ENCODE results near the gene ARHGAP10.
"Not testable (repeated sequence)": the region's sequence is repeated elsewhere in the genome, so short reads cannot be mapped to it uniquely, and the experiment has no call there.

ARHGAP10 gene

DNA sequence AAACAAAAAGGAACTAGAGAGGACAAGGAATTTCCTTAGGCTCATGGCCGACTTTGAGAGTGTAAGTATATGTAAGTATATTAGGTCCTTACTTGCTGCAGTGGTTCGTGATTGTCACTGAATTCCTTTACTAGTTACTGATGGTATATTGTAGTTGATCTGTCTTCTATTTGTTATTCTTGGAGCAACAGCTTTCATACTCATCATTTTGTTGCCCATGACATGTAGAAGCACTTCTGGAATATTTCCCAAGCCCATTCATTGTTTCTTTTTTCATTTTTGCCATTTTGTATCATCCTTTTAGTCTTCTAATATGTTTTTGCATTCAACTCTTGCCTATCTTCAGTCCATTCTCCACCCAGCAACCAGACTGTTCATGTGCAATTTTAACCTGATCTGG lies 170.0 kb downstream of the ARHGAP10 start:
- Mint-ChIP-seq H3K27ac (no peak overlapping the region), H3K4me1 (ENCODE audit: low read depth) (no peaks in the 10 kb centered on the region), H3K36me3 (ENCODE audit: low read depth) (peaks cover 5% of the 10 kb centered on the region), H3K4me3 (no peak overlapping the region), H3K9me3 (peaks cover 15% of the 10 kb centered on the region), H3K27me3 (ENCODE audit: low read depth) (no peaks in the 10 kb centered on the region)

DNA sequence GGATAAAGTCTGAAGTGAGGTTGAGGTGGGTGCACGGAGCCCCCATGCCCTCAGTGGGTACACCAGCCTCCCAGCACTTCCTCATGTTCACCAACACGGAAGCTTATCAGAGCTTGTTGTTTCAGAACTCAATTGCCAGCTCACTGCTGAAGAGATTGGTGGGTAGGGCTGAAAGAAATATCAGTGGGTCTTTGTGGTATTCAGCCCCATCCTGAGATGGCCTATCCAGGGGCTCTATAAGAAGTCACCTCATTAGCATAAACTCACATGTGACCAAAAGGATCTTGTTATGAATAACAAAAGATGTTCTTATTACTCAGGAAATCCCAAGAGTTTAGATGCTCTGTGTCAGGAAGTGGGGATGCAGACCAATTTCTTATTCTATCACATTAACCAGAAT lies 177.3 kb downstream of the ARHGAP10 start:
- H3K36me3 Mint-ChIP-seq (ENCODE audit: low read depth), result peaks cover 2% of the 10 kb centered on the region
- peaks cover 4% of the 10 kb centered on the region for H3K9me3 Mint-ChIP-seq
- H3K4me1 Mint-ChIP-seq (ENCODE audit: low read depth), result no peaks in the 10 kb centered on the region
- no peak overlapping the region for H3K4me3 Mint-ChIP-seq
- H3K27ac Mint-ChIP-seq, result no peak overlapping the region
- no peaks in the 10 kb centered on the region for H3K27me3 Mint-ChIP-seq (ENCODE audit: low read depth)

DNA sequence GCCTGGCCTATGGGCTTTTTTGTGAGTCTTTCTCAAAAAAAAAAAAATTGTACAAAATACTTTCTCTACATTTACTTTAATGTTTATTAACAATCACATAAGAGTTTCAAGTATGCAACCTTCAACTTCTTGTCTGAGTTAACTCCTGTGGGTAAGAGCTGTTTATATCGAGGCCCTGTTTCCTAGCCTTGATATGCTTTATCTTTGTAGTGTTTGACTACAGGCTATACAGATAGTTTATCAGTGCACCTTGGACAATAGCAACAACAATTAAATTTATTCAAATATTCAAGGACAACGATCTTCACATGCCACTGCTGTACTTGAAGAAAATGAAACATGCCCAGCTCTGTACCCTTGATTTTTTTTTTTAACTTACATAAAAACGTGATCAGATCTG lies 178.4 kb downstream of the ARHGAP10 start:
- Mint-ChIP-seq H3K27me3 (ENCODE audit: low read depth) (no peaks in the 10 kb centered on the region), H3K9me3 (peaks cover 4% of the 10 kb centered on the region), H3K27ac (no peak overlapping the region), H3K4me3 (no peak overlapping the region), H3K4me1 (ENCODE audit: low read depth) (no peaks in the 10 kb centered on the region), H3K36me3 (ENCODE audit: low read depth) (peaks cover 2% of the 10 kb centered on the region)

DNA sequence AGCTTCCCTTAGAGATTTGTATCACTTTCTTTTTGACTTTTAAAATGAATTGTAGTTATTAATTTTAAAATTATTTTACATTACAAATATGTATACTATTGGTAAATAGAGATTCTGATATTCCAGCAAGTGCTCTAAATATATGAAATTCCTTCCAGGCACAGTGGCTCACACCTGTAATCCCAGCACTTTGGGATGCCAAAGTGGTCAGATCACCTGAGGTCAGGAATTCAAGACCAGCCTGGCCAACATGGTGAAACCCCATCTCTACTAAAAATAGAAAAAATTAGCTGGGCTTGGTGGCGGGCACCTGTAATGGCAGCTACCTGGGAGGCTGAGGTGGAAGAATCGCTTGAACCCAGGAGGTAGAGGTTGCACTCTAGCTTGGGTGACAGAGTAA lies 180.2 kb downstream of the ARHGAP10 start:
- not testable (repeated sequence) for H3K4me3 Mint-ChIP-seq; H3K4me1 Mint-ChIP-seq (ENCODE audit: low read depth); H3K27me3 Mint-ChIP-seq (ENCODE audit: low read depth); H3K9me3 Mint-ChIP-seq; H3K36me3 Mint-ChIP-seq (ENCODE audit: low read depth); H3K27ac Mint-ChIP-seq

DNA sequence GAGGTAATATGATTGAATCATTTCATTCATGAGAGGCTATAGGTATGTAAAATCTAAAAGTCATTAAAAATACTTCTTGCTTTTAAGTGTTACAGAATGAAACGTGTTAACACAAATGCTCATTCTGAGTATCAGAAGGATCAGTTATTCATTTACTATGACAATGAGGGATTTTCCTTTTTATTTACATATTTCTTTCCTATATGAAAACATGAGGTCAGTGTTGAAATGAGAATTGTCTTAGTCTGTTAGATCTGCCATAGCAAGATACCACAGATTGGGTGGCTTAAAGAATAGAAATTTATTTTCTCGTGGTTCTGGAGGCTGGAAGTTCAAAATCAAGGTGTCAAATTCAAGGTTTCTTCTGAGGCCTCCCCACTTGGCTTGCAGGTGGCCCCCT lies 181.2 kb downstream of the ARHGAP10 start:
- no peak overlapping the region for H3K27ac Mint-ChIP-seq
- H3K4me3 Mint-ChIP-seq, result no peak overlapping the region
- H3K27me3 Mint-ChIP-seq (ENCODE audit: low read depth), result no peaks in the 10 kb centered on the region
- H3K36me3 Mint-ChIP-seq (ENCODE audit: low read depth), result no peaks in the 10 kb centered on the region
- no peaks in the 10 kb centered on the region for H3K9me3 Mint-ChIP-seq
- no peaks in the 10 kb centered on the region for H3K4me1 Mint-ChIP-seq (ENCODE audit: low read depth)

DNA sequence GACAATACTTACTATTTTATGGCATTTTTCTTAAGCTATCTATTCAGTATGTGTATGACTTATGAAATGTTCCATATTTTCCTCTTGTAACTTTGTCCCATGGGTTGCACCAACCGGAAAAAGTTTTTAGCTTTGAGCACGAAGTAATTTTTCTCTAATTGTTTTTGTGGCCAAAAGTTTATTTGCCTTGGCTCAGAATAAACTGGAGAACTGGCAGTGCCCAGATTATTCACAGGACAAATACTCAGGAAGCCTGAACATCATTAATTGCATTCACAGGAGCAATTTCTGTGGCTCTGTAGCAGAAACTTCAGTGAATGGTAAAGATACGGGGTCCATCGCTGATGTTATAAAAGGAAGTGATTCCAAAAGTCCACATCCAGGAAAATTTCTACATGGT lies 184.5 kb downstream of the ARHGAP10 start:
- H3K27me3 Mint-ChIP-seq (ENCODE audit: low read depth), result no peaks in the 10 kb centered on the region
- H3K27ac Mint-ChIP-seq, result no peak overlapping the region
- no peak overlapping the region for H3K4me3 Mint-ChIP-seq
- H3K9me3 Mint-ChIP-seq, result no peaks in the 10 kb centered on the region
- H3K36me3 Mint-ChIP-seq (ENCODE audit: low read depth), result no peaks in the 10 kb centered on the region
- H3K4me1 Mint-ChIP-seq (ENCODE audit: low read depth), result no peaks in the 10 kb centered on the region

DNA sequence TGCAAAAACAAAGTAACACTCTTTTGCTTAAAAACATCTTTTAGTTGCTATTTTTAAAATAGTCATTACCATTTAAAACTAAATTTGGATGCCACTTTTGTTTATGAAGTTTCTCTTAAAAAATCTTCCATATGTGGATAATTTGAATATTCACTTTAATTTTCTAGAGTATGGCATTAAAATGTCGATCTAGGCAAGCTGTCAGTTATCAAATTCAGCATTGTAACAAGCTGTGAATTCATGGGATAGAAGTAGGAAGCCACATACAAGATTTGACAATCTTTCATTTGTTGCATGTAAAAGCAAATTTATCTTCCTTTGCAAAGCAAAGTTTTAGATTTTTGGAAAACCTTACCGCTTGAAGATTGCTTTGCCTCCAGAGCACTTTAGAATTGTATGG lies 191.5 kb downstream of the ARHGAP10 start:
- Mint-ChIP-seq H3K4me3 (no peak overlapping the region), H3K27me3 (ENCODE audit: low read depth) (no peaks in the 10 kb centered on the region), H3K4me1 (ENCODE audit: low read depth) (no peaks in the 10 kb centered on the region), H3K9me3 (no peaks in the 10 kb centered on the region), H3K27ac (no peak overlapping the region), H3K36me3 (ENCODE audit: low read depth) (no peaks in the 10 kb centered on the region)

DNA sequence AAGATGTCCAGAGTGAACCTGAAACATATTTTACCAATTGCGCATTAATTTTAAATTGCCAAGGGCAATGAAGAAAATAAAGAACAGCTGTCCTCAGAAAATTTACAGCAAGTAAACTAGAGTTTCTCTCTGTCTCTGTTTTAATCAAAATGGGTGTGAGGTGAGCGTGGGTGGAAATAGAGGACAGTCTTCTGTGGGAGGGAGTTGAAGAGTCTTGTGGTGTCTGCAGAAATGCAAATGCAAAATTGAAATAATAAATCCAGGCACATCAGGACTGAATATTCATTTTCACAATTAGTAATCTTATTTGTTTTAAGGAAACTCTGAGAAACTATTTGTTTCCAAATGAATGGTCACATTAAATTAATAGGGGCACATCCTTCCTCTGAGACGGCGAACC lies 192.0 kb downstream of the ARHGAP10 start:
- H3K4me3 Mint-ChIP-seq, result no peak overlapping the region
- no peaks in the 10 kb centered on the region for H3K27me3 Mint-ChIP-seq (ENCODE audit: low read depth)
- no peaks in the 10 kb centered on the region for H3K9me3 Mint-ChIP-seq
- H3K4me1 Mint-ChIP-seq (ENCODE audit: low read depth), result no peaks in the 10 kb centered on the region
- H3K27ac Mint-ChIP-seq, result no peak overlapping the region
- no peaks in the 10 kb centered on the region for H3K36me3 Mint-ChIP-seq (ENCODE audit: low read depth)

DNA sequence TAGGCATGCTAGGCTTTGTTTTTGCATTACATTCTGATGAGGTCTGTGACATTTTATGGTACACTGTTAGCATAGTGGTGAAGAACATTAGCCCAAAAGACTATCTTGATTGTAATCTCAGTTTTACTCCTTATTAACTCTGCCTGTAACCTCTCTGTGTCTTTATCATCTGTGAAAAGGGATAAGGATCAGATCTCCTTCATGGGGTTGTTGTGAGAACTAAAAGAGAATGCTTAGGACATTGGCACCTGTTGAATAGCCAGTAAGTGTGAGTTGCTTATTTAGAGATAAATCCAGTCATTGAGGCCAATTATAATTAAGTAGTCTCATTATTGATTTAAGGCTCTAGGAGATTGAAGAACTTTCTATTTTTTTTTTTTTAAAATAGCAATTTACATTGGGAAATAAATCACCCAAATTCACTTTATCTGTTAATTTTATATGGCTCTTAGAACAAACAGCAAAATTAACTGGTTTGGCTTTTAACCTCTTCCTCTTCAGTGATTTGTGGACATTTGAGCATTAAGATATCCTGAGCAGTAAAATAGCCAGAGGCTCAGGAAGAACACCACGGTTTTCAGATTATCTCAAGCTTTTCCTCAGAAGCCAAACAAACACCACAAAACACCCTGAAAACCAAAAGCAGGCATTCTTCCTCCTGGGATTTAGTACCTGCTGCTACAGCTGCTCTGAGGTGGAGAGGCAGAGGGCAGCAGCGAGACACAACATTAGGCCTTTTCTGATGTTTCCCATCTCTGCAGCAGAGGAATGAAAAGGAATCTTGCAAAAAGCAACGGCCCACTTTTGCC lies 192.9 kb downstream of the ARHGAP10 start:
- no peaks in the 10 kb centered on the region for H3K4me1 Mint-ChIP-seq (ENCODE audit: low read depth)
- no peak overlapping the region for H3K4me3 Mint-ChIP-seq
- H3K27me3 Mint-ChIP-seq (ENCODE audit: low read depth), result no peaks in the 10 kb centered on the region
- no peak overlapping the region for H3K27ac Mint-ChIP-seq
- H3K9me3 Mint-ChIP-seq, result no peaks in the 10 kb centered on the region
- no peaks in the 10 kb centered on the region for H3K36me3 Mint-ChIP-seq (ENCODE audit: low read depth)

DNA sequence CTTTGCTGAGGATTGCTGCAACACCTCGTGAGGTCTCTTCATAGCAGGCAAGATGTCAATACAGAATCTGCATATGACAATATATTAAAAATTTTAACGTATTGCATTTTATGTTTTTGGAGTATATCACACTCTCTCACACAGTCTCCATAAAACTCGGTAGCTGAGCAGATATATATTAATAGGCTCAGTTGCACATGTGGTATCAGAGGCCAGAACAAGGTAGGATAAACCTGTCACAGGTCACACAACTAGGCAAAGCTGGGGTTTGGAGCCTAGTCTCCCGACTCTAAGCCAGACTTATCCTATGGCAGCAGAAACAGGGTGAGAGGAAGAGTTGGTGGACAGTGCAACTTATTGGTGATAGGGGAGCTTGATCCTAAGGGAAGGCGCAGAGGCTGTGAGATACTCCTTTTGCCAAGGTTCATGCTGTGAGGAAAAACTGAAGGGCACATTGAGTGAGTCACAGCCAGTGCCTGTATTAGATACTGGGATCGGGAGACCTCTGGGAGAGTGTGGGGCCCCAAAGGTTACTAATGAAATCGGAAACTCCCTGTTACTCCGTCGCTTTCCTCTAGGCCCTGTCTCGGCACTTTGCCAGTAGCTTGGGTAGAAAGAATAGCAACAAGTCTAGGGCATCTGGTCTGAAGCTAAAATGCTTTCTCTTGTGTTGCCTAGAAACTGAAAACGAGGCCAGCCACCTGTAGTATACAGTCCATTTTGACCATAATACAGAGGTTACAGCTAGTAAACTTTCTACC lies 195.7 kb downstream of the ARHGAP10 start:
- Mint-ChIP-seq H3K27ac (no peak overlapping the region), H3K4me1 (ENCODE audit: low read depth) (no peaks in the 10 kb centered on the region), H3K27me3 (ENCODE audit: low read depth) (peaks cover 4% of the 10 kb centered on the region), H3K9me3 (no peaks in the 10 kb centered on the region), H3K36me3 (ENCODE audit: low read depth) (peaks cover 4% of the 10 kb centered on the region), H3K4me3 (no peak overlapping the region)

DNA sequence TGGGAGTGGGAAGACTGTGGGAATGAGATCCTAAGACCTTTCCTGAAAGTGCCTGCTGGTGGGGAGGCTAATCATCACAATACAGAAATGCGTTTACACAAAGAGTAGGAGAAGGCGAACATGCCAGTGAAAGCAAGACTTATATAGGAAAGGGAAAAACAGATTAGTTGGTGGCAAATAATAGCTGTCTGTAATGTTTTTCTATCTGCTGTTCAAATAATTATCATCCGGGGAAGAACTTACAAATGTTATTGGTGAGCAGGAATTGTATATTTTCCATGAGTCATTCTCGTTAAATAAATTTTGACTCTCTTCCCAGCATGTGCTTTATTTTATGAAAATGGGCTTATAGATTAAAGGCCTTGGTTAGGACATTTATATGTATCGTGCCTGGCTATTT lies 196.5 kb downstream of the ARHGAP10 start:
- H3K9me3 Mint-ChIP-seq, result no peaks in the 10 kb centered on the region
- H3K27me3 Mint-ChIP-seq (ENCODE audit: low read depth), result peaks cover 4% of the 10 kb centered on the region
- H3K4me1 Mint-ChIP-seq (ENCODE audit: low read depth), result no peaks in the 10 kb centered on the region
- H3K4me3 Mint-ChIP-seq, result no peak overlapping the region
- H3K36me3 Mint-ChIP-seq (ENCODE audit: low read depth), result peaks cover 4% of the 10 kb centered on the region
- H3K27ac Mint-ChIP-seq, result no peak overlapping the region

DNA sequence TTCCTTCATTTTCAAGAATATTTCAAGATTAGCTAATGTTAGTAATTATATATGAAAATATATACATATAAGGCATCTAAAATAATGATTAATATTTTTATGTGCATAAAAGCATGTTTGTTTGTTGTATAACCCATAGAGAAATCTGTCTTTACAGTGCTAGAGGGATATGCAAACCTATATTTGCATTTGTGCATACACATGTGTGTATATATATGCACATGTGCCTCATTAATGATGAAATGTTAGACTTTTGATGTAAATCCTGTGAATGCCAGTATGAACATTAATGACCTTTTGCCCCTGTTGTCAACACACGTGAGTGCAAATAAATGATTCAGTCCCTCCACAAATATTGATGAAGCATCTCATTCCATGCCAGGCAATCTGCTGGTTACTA lies 197.9 kb downstream of the ARHGAP10 start:
- Mint-ChIP-seq H3K27ac (no peak overlapping the region), H3K4me1 (ENCODE audit: low read depth) (no peaks in the 10 kb centered on the region), H3K36me3 (ENCODE audit: low read depth) (peaks cover 4% of the 10 kb centered on the region), H3K27me3 (ENCODE audit: low read depth) (peaks cover 4% of the 10 kb centered on the region), H3K9me3 (no peaks in the 10 kb centered on the region), H3K4me3 (no peak overlapping the region)

DNA sequence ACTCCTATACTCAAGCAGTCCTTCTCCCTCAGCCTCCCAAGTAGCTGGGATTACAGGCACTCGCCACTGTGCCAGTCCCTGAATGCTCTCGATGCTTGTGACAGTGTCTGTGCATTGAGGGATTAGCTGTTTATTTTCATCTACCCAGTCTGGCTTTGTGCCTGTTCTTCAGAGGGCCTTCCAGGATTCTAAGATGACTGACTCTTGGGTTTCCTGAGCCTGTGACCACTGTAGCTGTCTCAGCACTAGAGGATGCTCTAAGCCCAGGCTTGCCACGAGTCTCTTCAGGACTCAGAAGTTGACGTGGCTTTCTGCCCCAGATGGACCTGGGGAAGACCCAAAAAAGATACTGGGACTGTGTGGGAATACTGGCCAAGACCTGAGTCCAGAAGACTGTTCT lies 201.4 kb downstream of the ARHGAP10 start:
- no peaks in the 10 kb centered on the region for H3K4me1 Mint-ChIP-seq (ENCODE audit: low read depth)
- peaks cover 4% of the 10 kb centered on the region for H3K27me3 Mint-ChIP-seq (ENCODE audit: low read depth)
- H3K27ac Mint-ChIP-seq, result no peak overlapping the region
- no peak overlapping the region for H3K4me3 Mint-ChIP-seq
- H3K36me3 Mint-ChIP-seq (ENCODE audit: low read depth), result peaks cover 4% of the 10 kb centered on the region
- H3K9me3 Mint-ChIP-seq, result no peaks in the 10 kb centered on the region

DNA sequence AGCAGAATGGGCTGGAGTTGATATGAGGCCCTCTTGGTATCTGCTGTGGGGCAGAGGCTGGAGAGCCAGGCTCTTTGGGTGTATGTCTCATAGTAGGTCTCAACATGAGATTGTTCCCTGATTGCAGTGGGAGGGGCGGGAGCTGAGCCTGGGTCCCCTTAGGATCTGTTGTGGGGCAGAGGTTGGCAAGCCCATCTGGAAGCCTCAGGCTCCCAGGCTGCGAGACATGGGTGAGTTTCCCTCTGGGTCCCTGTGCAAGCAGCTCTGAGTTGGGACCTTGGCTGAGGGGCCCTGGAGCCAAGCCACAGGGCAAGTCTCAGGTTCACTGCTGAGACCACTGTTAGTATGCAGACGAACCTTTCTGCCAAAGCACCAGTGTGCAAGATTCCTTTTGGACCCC lies 201.9 kb downstream of the ARHGAP10 start:
- Mint-ChIP-seq H3K4me3 (no peak overlapping the region), H3K27ac (no peak overlapping the region), H3K9me3 (no peaks in the 10 kb centered on the region), H3K27me3 (ENCODE audit: low read depth) (peaks cover 4% of the 10 kb centered on the region), H3K4me1 (ENCODE audit: low read depth) (no peaks in the 10 kb centered on the region), H3K36me3 (ENCODE audit: low read depth) (peaks cover 4% of the 10 kb centered on the region)

DNA sequence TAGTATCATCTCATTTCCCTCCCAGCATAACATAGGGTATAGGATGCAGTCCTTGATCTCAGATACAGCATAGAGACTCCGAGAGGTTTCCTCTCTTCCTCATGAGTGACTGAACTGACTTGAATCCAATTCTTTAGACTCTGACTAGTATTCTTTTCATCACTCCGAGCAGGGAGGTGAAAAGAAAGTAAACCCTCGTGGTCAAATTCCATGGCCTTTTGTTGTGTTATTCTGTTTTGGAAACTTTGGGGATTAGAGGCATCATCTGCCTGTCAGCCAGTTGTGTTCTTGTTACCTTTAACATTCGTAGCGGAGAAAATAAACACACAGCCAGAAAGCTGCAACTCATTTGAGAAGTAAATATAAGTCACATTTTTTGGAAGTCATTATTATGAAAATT lies 206.6 kb downstream of the ARHGAP10 start:
- Mint-ChIP-seq H3K4me1 (ENCODE audit: low read depth) (peaks cover 12% of the 10 kb centered on the region), H3K36me3 (ENCODE audit: low read depth) (peaks cover 4% of the 10 kb centered on the region)

More for the DNA sequence above, 206.6 kb downstream of the ARHGAP10 start:
- Mint-ChIP-seq H3K27ac (no peak overlapping the region), H3K27me3 (ENCODE audit: low read depth) (no peaks in the 10 kb centered on the region), H3K4me3 (no peak overlapping the region), H3K9me3 (no peaks in the 10 kb centered on the region)

Data from T-helper 1 cell treated with Interleukin-12 subunit alpha and Interleukin-12 subunit beta and Interleukin-4 antibody, amounts not matched to agents 30 μg/mL and 1 μg/mL, for 36 hours (primary cell).